NT2/D1 (cell line): Measurements from ENCODE around the gene RNASEH2A.

ENCODE experiments used
- SUZ12 ChIP-seq: IDR thresholded peaks from 2 replicates; pipeline ENCODE4 v1.6.1; 2011; ENCODE audit not compliant: insufficient read length, insufficient read depth; ENCODE audit errors: extremely low read depth
- ZNF274 ChIP-seq: IDR thresholded peaks from 2 replicates; pipeline ENCODE4 v1.6.1; 2011; ENCODE audit warnings: mild to moderate bottlenecking, low read depth, low read length

- TF ChIP-seq SUZ12, result no peak
- no peak for TF ChIP-seq ZNF274
Measured at GRCh38 chr19:12759686-12760085, 46.7 kb upstream of the RNASEH2A start.
